Osteoblast (primary cell): ENCODE data around the gene DDO. TPM values are rescaled to one million over a fixed set of nuclear protein-coding genes. Genes with fewer than 3 reads are reported as not detected.

Experiments
- DNase-seq: peaks from one replicate; pipeline ENCODE4 v3.0.0; 2011; ENCODE audit warnings: low spot score, mixed read lengths; ENCODE audit not compliant: insufficient read length; ENCODE audit errors: missing footprints
- H2AFZ ChIP-seq: 2 replicates; pipeline ENCODE4 v1.6.0; 2011; ENCODE audit warnings: mild to moderate bottlenecking, low read length
- H3K27ac ChIP-seq: 2 replicates; pipeline ENCODE4 v1.5.1; 2011; ENCODE audit warnings: mild to moderate bottlenecking, low read depth, low read length, moderate library complexity
- H3K27me3 ChIP-seq: 2 replicates; pipeline ENCODE4 v1.6.0; 2012; ENCODE audit warnings: mild to moderate bottlenecking, control low read depth, inconsistent platforms, low read length, moderate library complexity; ENCODE audit not compliant: insufficient read depth
- H3K36me3 ChIP-seq: 2 replicates; pipeline ENCODE4 v1.5.1; 2011; ENCODE audit warnings: mild to moderate bottlenecking, low read length, control low read depth, moderate library complexity; ENCODE audit not compliant: insufficient read depth
- H3K4me1 ChIP-seq: 2 replicates; pipeline ENCODE4 v1.5.1; 2011; ENCODE audit warnings: mild to moderate bottlenecking, low read length, control low read depth, moderate library complexity; ENCODE audit not compliant: insufficient read depth
- H3K4me2 ChIP-seq: 2 replicates; pipeline ENCODE4 v1.6.0; 2011; ENCODE audit warnings: mild to moderate bottlenecking, low read length; ENCODE audit not compliant: insufficient read depth
- H3K4me3 ChIP-seq: fragments of 200-600 bp; sonication (generic); 3 replicates; pipeline ENCODE4 v1.5.1; 2012; ENCODE audit warnings: mild to moderate bottlenecking, low read length, inconsistent platforms; ENCODE audit not compliant: insufficient read depth
- H3K79me2 ChIP-seq: 2 replicates; pipeline ENCODE4 v1.6.0; 2012; ENCODE audit warnings: mild to moderate bottlenecking, low read length, control low read depth, inconsistent platforms; ENCODE audit not compliant: insufficient read depth
- H3K9me3 ChIP-seq: 2 replicates; pipeline ENCODE4 v1.5.1; 2011; ENCODE audit warnings: low read depth, low read length, control low read depth
- H4K20me1 ChIP-seq: 2 replicates; pipeline ENCODE4 v1.6.0; 2012; ENCODE audit warnings: mild to moderate bottlenecking, low read length, control low read depth; ENCODE audit not compliant: insufficient read depth
- total RNA-seq: library from RNA; depleted of rRNA; stranded (reverse); fragments of >200 nt; gene quantifications from 2 replicates; pipeline ENCODE4 v1.2.3, GENCODE V29; 2012
- TF ChIP-seq, protein P1 (sequence below): IDR thresholded peaks from 2 replicates; pipeline ENCODE4 v1.5.1; 2011; ENCODE audit warnings: mild to moderate bottlenecking, low read depth, low read length, moderate library complexity; ENCODE audit errors: extremely low read depth

The DDO gene
- total RNA-seq, 1 donor = 3.6 TPM

DNA sequence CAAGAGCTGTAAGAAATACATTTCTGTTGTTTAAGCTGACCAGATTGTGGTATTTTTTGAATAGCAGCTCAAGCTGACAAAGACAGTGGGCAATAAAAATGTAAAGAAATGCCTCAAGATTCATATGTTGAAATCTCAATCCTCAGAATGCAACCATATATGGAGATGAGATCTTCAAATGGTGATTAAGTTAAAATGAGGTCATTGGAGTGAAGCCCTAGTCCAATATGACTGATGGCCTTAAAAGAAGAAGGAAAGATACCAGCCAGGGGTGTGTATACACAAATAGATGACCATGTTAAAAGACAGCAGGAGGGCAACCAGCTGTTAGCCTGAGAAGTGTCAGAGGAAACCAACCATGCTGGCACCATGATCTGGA, 7.1 kb upstream of the DDO start:
- no peak for DNase-seq
- TF ChIP-seq, protein P1, sequence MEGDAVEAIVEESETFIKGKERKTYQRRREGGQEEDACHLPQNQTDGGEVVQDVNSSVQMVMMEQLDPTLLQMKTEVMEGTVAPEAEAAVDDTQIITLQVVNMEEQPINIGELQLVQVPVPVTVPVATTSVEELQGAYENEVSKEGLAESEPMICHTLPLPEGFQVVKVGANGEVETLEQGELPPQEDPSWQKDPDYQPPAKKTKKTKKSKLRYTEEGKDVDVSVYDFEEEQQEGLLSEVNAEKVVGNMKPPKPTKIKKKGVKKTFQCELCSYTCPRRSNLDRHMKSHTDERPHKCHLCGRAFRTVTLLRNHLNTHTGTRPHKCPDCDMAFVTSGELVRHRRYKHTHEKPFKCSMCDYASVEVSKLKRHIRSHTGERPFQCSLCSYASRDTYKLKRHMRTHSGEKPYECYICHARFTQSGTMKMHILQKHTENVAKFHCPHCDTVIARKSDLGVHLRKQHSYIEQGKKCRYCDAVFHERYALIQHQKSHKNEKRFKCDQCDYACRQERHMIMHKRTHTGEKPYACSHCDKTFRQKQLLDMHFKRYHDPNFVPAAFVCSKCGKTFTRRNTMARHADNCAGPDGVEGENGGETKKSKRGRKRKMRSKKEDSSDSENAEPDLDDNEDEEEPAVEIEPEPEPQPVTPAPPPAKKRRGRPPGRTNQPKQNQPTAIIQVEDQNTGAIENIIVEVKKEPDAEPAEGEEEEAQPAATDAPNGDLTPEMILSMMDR = no peak

DNA sequence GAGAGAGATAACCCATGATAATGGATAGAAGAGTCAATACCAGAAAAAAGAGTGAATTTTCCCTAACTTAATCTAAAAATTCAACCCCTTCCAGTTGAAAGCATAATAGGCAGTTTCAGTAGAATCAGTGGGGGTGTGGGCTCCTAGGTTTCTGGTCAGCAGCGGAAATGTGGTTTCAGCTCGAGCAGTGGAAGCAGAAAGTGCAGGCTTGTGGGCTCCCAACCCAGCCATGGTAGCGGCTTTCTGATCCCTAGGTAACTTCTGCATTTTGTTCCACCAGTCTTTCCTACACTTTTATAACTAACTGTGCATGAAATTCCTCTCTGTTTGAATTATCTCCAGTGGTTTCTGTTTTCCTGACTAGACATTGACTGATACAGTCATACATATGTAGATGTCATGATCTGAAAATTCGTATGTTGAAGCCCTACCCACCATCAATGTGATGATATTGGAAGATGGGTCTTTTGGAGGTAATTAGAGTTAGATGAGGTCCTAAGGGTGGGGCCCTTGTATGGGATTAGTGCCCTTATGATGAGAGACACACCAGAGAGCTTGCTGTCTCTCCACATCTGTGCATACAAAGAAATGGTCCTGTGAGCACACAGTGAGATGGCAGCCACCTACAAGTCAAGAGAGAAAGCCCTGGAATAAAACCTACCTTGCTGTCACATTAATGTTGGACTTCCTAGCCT, 6.5 kb upstream of the DDO start:
- Histone ChIP-seq H4K20me1 (no peaks in the 10 kb centered on the region), H3K36me3 (no peaks in the 10 kb centered on the region), H3K4me1 (no peaks in the 10 kb centered on the region), H3K27ac (no peak overlapping the region), H3K4me3 (no peak overlapping the region), H3K4me2 (no peak overlapping the region), H2AFZ (no peak overlapping the region), H3K79me2 (no peaks in the 10 kb centered on the region), H3K27me3 (peaks cover 19% of the 10 kb centered on the region), H3K9me3 (no peaks in the 10 kb centered on the region)
- no peak for DNase-seq
- TF ChIP-seq, protein P1 = no peak

More for the DNA sequence above, 7.1 kb upstream of the DDO start:
- Histone ChIP-seq H3K4me1 (no peaks in the 10 kb centered on the region), H3K36me3 (no peaks in the 10 kb centered on the region), H4K20me1 (no peaks in the 10 kb centered on the region), H3K9me3 (no peaks in the 10 kb centered on the region), H3K4me2 (no peak overlapping the region), H3K27me3 (peaks cover 19% of the 10 kb centered on the region), H3K27ac (no peak overlapping the region), H3K79me2 (no peaks in the 10 kb centered on the region), H3K4me3 (no peak overlapping the region), H2AFZ (no peak overlapping the region)

DNA sequence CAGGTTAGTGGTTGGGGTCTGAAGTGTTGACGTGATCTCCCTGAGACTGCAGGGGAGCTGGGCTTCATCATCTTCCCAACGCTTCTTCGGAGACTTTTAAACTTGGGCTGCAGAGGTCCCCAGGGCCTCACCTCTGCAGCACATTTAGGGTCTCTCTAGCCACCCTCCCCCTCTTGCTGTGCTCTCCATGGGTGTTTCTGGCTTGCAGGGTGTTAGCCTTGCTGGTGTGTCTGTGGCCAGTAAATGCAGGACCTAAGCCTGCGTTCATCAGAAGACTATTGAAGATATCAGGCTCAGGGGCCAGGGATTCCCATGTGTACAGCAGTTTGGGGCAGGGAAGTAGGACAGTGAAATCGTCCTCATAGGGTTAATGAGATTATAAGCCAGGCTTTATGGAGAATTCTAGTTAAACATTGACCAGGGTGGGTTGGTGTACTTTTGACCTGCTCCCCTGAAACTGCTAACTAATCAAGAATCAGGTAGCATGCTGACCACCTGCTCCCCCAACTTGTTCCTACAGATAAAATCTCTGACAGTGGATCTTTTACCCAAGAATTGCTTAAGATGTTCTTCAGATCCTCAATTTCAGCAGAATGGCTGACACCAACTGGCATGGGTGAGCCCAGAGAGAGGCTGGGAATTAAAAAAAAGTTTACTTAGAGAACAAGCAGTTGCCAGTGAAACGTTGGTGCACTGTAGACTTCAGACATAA, 3.8 kb upstream of the DDO start:
- TF ChIP-seq, protein P1 = no peak
- no peak overlapping the region for H2AFZ ChIP-seq
- H3K79me2 ChIP-seq = no peaks in the 10 kb centered on the region
- no peak overlapping the region for H3K4me2 ChIP-seq
- H3K27me3 ChIP-seq = peaks cover 4% of the 10 kb centered on the region
- DNase-seq = no peak
- no peak overlapping the region for H3K4me3 ChIP-seq
- no peaks in the 10 kb centered on the region for H4K20me1 ChIP-seq
- no peaks in the 10 kb centered on the region for H3K36me3 ChIP-seq
- H3K9me3 ChIP-seq = no peaks in the 10 kb centered on the region
- no peak overlapping the region for H3K27ac ChIP-seq
- peaks cover 14% of the 10 kb centered on the region for H3K4me1 ChIP-seq

DNA sequence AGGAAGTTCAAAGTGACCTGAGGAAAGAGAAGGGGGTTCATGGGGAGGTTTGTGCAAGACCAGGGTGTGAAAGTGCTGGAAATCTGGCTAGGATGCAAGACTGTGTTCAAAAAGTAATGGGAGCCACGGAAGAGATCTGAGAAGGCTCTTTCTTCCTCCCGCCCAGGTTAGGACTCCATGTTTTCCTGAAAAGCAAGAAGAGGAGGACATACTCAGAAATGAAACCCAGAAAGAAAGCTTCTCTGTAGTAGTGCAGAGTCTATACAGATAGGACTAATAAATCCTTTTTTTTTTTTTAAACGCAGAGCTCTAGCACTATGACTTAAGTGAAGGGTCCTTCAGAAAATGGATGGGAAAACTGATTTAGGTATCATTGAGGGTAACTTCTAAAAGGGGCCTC, 3.2 kb upstream of the DDO start:
- Histone ChIP-seq H3K4me3 (no peak overlapping the region), H3K36me3 (no peaks in the 10 kb centered on the region), H3K79me2 (no peaks in the 10 kb centered on the region), H4K20me1 (no peaks in the 10 kb centered on the region), H3K27ac (no peak overlapping the region), H3K27me3 (peaks cover 2% of the 10 kb centered on the region), H3K4me1 (peaks cover 14% of the 10 kb centered on the region), H3K9me3 (no peaks in the 10 kb centered on the region), H3K4me2 (no peak overlapping the region), H2AFZ (no peak overlapping the region)
- TF ChIP-seq, protein P1 = no peak
- DNase-seq = no peak
